ENCODE measurements around the gene SLAMF1. TPM values are rescaled to one million over a fixed set of nuclear protein-coding genes. Genes with fewer than 3 reads are reported as not detected.

Gene SLAMF1
- total and polyA plus RNA-seq, 9 of the 15 experiments (the other 6 are each of a cell fraction or from before 2014, with no cell fraction given): 0.04 to 0.17 (median 0.11) TPM; not detected in 4

DNA sequence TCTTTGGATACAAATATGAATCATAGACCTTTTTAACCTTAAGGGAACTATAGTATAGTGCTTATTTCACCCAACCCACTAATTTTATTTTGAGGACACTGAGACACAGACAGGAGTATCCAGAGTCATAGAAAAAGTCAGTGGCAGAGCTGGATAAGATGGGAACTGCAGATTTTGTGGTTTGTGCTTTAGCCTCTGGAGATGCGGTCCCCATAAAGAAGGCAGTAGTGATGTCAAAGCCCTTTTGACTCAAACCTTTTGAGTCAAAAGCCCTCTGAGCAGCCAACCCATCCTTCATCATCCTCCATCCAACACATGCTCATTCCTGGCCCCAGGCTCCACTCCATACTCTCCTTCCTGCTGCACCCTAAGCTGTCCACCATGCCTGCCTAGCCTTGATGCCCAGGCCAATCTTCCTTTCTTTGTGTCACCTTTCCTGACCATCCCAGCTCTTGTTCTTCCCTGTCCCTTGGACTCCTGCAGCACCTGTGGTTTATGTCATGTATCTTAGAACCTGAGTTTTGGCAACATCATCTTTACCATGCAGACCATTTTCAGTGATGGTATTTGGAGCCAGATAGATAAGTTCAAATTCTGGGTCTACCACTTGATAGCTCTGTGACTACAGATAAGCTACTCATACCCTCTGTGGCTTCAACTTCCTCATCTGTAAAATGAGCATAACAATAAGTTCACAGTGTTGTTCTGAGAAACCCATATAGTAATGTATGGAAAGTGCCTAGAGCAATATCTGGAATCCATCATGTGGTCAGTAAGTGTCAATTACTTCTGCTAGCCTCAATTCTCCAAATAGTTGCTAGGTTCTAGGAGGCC is 20.1 kb downstream of the SLAMF1 start (continued):
- TF ChIP-seq NR2C1 (IDR thresholded peaks at IDR 0.05) (no peak), NR2C1 (tag; IDR thresholded peaks at IDR 0.05) (no peak), ZBTB17 (CRISPR knock-in tag; IDR thresholded peaks at IDR 0.05) (0 out of 2 replicates have a peak, but pooled peaks have one; percentile 36), CBX8 (IDR thresholded peaks at IDR 0.05; ENCODE audit: borderline replicate concordance, extremely low read depth, low read depth, low read length, poor library complexity, severe bottlenecking) (no peak), ZNF586 (CRISPR knock-in tag; conservative IDR thresholded peaks at IDR 0.05) (no peak), ZFP36 (IDR thresholded peaks at IDR 0.05; ENCODE audit: low read depth, low read length, partially characterized antibody) (no peak), ZNF699 (CRISPR knock-in tag; IDR thresholded peaks at IDR 0.05; ENCODE audit: insufficient replicate concordance) (no peak), TRIM28 (IDR thresholded peaks at IDR 0.05) (no peak), CHD4 (IDR thresholded peaks at IDR 0.05; ENCODE audit: insufficient read depth, insufficient replicate concordance, low read depth, low read length, poor library complexity, severe bottlenecking) (no peak)
- TF ChIP-seq, protein P1, sequence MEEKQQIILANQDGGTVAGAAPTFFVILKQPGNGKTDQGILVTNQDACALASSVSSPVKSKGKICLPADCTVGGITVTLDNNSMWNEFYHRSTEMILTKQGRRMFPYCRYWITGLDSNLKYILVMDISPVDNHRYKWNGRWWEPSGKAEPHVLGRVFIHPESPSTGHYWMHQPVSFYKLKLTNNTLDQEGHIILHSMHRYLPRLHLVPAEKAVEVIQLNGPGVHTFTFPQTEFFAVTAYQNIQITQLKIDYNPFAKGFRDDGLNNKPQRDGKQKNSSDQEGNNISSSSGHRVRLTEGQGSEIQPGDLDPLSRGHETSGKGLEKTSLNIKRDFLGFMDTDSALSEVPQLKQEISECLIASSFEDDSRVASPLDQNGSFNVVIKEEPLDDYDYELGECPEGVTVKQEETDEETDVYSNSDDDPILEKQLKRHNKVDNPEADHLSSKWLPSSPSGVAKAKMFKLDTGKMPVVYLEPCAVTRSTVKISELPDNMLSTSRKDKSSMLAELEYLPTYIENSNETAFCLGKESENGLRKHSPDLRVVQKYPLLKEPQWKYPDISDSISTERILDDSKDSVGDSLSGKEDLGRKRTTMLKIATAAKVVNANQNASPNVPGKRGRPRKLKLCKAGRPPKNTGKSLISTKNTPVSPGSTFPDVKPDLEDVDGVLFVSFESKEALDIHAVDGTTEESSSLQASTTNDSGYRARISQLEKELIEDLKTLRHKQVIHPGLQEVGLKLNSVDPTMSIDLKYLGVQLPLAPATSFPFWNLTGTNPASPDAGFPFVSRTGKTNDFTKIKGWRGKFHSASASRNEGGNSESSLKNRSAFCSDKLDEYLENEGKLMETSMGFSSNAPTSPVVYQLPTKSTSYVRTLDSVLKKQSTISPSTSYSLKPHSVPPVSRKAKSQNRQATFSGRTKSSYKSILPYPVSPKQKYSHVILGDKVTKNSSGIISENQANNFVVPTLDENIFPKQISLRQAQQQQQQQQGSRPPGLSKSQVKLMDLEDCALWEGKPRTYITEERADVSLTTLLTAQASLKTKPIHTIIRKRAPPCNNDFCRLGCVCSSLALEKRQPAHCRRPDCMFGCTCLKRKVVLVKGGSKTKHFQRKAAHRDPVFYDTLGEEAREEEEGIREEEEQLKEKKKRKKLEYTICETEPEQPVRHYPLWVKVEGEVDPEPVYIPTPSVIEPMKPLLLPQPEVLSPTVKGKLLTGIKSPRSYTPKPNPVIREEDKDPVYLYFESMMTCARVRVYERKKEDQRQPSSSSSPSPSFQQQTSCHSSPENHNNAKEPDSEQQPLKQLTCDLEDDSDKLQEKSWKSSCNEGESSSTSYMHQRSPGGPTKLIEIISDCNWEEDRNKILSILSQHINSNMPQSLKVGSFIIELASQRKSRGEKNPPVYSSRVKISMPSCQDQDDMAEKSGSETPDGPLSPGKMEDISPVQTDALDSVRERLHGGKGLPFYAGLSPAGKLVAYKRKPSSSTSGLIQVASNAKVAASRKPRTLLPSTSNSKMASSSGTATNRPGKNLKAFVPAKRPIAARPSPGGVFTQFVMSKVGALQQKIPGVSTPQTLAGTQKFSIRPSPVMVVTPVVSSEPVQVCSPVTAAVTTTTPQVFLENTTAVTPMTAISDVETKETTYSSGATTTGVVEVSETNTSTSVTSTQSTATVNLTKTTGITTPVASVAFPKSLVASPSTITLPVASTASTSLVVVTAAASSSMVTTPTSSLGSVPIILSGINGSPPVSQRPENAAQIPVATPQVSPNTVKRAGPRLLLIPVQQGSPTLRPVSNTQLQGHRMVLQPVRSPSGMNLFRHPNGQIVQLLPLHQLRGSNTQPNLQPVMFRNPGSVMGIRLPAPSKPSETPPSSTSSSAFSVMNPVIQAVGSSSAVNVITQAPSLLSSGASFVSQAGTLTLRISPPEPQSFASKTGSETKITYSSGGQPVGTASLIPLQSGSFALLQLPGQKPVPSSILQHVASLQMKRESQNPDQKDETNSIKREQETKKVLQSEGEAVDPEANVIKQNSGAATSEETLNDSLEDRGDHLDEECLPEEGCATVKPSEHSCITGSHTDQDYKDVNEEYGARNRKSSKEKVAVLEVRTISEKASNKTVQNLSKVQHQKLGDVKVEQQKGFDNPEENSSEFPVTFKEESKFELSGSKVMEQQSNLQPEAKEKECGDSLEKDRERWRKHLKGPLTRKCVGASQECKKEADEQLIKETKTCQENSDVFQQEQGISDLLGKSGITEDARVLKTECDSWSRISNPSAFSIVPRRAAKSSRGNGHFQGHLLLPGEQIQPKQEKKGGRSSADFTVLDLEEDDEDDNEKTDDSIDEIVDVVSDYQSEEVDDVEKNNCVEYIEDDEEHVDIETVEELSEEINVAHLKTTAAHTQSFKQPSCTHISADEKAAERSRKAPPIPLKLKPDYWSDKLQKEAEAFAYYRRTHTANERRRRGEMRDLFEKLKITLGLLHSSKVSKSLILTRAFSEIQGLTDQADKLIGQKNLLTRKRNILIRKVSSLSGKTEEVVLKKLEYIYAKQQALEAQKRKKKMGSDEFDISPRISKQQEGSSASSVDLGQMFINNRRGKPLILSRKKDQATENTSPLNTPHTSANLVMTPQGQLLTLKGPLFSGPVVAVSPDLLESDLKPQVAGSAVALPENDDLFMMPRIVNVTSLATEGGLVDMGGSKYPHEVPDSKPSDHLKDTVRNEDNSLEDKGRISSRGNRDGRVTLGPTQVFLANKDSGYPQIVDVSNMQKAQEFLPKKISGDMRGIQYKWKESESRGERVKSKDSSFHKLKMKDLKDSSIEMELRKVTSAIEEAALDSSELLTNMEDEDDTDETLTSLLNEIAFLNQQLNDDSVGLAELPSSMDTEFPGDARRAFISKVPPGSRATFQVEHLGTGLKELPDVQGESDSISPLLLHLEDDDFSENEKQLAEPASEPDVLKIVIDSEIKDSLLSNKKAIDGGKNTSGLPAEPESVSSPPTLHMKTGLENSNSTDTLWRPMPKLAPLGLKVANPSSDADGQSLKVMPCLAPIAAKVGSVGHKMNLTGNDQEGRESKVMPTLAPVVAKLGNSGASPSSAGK (IDR thresholded peaks at IDR 0.05): no peak; the same call in 1 of the 2 replicates
- TF ChIP-seq, protein P2, sequence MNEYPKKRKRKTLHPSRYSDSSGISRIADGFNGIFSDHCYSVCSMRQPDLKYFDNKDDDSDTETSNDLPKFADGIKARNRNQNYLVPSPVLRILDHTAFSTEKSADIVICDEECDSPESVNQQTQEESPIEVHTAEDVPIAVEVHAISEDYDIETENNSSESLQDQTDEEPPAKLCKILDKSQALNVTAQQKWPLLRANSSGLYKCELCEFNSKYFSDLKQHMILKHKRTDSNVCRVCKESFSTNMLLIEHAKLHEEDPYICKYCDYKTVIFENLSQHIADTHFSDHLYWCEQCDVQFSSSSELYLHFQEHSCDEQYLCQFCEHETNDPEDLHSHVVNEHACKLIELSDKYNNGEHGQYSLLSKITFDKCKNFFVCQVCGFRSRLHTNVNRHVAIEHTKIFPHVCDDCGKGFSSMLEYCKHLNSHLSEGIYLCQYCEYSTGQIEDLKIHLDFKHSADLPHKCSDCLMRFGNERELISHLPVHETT (CRISPR knock-in tag; conservative IDR thresholded peaks at IDR 0.05 in 1 of 2, IDR thresholded peaks at IDR 0.05 in 1 of 2): peak in 1 of 2 experiments; percentile 20; a peak in 1 of 4 replicates
